Stimulated activated CD4-positive, alpha-beta T cell treated with anti-CD3 and anti-CD28 coated beads, Interleukin-12 subunit alpha, Interleukin-12 subunit beta, amount 100 ng/mL, for 48 hours (primary cell): ENCODE measurements around the gene DLX2.

ENCODE experiments used
- DNase-seq, 3 donors: peaks; one replicate each; pipeline ENCODE4 v3.0.0-alpha.2; 2020; ENCODE audit warnings: low read depth in 2 of 3, low spot score in 1 of 3

The DLX2 gene

DNA sequence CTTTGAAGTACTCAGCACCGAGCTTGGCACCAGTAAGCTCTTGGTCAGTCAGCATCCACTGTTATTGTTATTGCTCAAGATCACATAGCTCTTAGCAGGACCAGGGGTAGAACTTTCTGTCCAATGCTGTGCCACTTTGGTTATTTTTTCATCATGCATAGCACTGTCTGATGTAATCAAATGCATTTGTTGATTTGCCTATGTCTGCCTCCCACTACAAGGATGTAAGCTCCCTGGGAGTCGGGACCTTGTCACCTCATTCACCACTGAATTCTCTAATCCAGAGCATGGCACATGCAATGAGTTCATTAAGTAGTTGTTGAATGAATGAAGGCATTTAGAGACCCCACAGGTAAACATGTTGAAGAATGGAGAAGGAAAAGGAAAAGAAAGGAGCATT, 46.4 kb downstream of the DLX2 start:
- DNase-seq = no peak

DNA sequence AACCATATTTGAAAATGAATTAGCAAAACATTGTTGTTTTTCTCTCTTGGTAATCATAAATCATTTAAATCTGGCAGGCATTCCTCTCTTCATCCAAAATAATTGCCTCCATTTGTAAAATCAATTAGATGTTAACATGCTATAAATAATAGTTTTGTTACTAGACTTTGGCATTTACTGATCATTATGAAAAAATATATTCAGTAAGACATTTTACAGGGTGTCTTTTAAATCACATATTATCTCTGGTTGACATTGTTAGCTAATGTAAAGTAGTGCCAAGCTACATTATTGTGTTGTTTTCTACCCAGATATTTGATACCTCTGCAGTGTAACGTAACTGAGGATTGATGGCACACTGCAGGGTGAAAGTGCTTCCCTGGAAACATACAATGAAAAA, 49.2 kb downstream of the DLX2 start:
- no peak for DNase-seq

GRCh38 chr2:172052000-172052983, 50.4 kb downstream of the DLX2 start:
- DNase-seq = no peak

DNA sequence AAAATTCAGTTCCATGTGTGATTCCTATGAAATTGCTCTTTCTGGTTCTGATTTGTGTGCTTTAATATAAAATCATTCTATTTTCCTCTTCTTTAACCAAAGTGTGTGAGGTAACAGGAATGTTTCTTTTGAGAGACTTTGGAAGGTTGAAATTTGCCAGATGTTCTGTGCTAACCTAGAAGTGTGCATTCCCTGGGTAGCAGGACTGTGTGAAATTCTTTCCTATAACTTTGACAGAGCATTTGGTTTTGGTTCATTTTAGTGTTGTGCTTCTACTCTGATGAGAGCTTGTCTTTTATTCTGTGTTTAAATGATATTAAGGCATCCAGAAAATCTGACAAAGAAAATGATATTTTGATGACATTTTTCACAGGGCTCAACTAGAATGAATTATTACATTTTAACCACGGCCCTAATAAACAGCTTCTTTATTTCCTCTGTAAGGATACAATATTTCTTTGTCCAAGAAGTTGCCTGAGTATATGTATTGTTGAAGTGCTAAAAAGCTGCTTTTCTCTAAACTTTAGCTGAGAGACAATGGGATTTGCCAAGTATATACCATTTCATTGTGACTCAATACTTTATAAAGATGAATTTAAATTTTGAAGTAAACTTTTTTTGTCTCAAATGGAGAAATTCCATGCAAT, 52.1 kb downstream of the DLX2 start:
- DNase-seq = no peak

DNA sequence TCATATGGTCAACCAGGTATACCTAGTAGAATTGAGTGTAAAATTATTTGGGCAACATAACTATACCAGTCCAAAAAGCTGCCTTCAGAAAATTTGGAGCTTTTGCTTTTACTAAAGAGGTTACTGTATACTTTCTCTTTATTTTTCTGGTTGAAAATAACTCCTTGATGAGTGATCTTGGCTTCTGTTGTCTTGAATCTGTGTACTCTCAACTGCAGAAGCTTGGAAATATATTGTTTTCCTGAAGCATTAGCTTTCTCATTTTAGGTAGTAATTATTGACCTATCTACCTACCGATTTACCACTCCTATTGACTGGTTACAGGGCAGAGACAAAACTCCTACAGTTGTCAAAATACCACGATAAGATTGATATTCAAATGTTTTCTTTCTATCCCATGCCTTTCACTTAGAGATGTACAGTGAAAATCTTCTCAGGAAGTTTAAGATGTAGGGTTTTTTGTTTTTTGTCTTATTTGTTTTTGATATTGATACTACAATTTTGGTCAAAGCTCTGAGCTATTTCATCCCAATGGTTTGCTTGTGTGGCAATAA, 53.1 kb downstream of the DLX2 start:
- DNase-seq = no peak
